PC-9 (cell line): Measurements from ENCODE around the gene USP28.

ENCODE experiments used
- EZH2 ChIP-seq: fragments of 200-600 bp; sonication (generic); IDR thresholded peaks from 2 replicates; pipeline ENCODE4 v1.8.0; 2017; ENCODE audit warnings: antibody characterized with exemption, low read depth
- TF ChIP-seq, protein P1 (sequence below): fragments of 200-600 bp; sonication (generic); conservative IDR thresholded peaks from 2 replicates; pipeline ENCODE4 v1.6.1; 2017; ENCODE audit warnings: mixed run types, antibody characterized with exemption, mild to moderate bottlenecking, moderate library complexity

DNA sequence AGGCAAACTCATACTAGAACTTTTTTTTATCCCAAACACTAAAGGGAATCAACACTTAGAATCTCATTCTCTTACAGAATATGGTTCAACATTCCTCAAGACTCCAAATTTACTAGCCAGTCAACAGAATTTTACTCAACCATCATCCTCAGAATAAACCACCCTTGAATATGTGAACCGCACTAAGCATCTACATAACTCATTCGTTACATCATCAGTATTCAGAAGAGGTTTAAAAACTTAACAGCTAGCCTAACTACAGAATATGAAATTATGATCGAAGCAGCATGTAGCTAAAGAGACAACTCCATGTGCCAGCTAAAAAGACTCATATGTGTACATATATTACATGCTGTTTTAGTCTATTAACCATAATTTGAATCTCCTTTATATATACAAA is 47.9 kb downstream of the USP28 start:
- TF ChIP-seq, protein P1, sequence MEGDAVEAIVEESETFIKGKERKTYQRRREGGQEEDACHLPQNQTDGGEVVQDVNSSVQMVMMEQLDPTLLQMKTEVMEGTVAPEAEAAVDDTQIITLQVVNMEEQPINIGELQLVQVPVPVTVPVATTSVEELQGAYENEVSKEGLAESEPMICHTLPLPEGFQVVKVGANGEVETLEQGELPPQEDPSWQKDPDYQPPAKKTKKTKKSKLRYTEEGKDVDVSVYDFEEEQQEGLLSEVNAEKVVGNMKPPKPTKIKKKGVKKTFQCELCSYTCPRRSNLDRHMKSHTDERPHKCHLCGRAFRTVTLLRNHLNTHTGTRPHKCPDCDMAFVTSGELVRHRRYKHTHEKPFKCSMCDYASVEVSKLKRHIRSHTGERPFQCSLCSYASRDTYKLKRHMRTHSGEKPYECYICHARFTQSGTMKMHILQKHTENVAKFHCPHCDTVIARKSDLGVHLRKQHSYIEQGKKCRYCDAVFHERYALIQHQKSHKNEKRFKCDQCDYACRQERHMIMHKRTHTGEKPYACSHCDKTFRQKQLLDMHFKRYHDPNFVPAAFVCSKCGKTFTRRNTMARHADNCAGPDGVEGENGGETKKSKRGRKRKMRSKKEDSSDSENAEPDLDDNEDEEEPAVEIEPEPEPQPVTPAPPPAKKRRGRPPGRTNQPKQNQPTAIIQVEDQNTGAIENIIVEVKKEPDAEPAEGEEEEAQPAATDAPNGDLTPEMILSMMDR = no peak
- no peak for TF ChIP-seq EZH2
